AG04450 (cell line): ENCODE measurements around the gene ARHGAP26. TPM values are rescaled to one million over a fixed set of nuclear protein-coding genes. Genes with fewer than 3 reads are reported as not detected.

ENCODE experiments used
- CTCF ChIA-PET: fragments of 300-600, 350-600 bp; formaldehyde crosslinking; extraction: SDS; loops from one replicate; lab custom pipeline; 2022; ENCODE audit warnings: antibody characterized with exemption, inconsistent platforms; lab: Charles Lee
- POLR2A ChIA-PET: fragments of 350-600 bp; formaldehyde crosslinking; extraction: SDS; loops from one replicate; lab custom pipeline; 2021; ENCODE audit warnings: antibody characterized with exemption, inconsistent platforms; lab: Yijun Ruan, JAX
- DNase-seq: peaks from one replicate; pipeline ENCODE4 v3.0.0-alpha.2; 2011; ENCODE audit warnings: low read depth, low spot score
- H3K27ac ChIP-seq: one replicate; pipeline ENCODE4 v1.5.1; 2012; ENCODE audit warnings: low read depth, low read length, control low read depth
- H3K27me3 ChIP-seq: one replicate; pipeline ENCODE4 v1.6.0; 2012; ENCODE audit warnings: low read length; ENCODE audit not compliant: control insufficient read depth, insufficient read depth
- H3K4me3 ChIP-seq: 2 replicates; pipeline ENCODE4 v1.5.1; 2011; ENCODE audit warnings: mild to moderate bottlenecking, low read depth, low read length, control low read depth
- H3K9me3 ChIP-seq: 2 replicates; pipeline ENCODE4 v1.5.1; 2012; ENCODE audit warnings: low read length; ENCODE audit not compliant: control insufficient read depth, insufficient read depth
- CTCF ChIP-seq: IDR thresholded peaks from 2 replicates; pipeline ENCODE4 v1.5.1; 2011; ENCODE audit warnings: low read depth, low read length, control low read depth, inconsistent platforms
- polyA plus RNA-seq: library from polyadenylated mRNA; depleted of rRNA; stranded (reverse); fragments of >200 nt; gene quantifications from 2 replicates; pipeline ENCODE4 v1.2.3, GENCODE V29; 2011

Gene ARHGAP26
- polyA plus RNA-seq, 1 experiment = 0.56 TPM

- ChIA-PET CTCF (no interaction called here), POLR2A (no interaction called here)
- no peak for TF ChIP-seq CTCF
- DNase-seq = no peak
- Histone ChIP-seq H3K9me3 (no peaks in the 10 kb centered on the region), H3K27me3 (peaks cover 12% of the 10 kb centered on the region), H3K27ac (no peak overlapping the region), H3K4me3 (no peak overlapping the region)
Measured at GRCh38 chr5:142757564-142757963, 12.6 kb upstream of the ARHGAP26 start.

- Histone ChIP-seq H3K4me3 (no peak overlapping the region), H3K27ac (no peak overlapping the region), H3K27me3 (peaks cover 12% of the 10 kb centered on the region), H3K9me3 (no peaks in the 10 kb centered on the region)
- CTCF ChIA-PET = interaction anchor here (0.9 kb wide), 1 partner anchor 45 kb away, joined by 5 read pairs; no protein-coding TSS in a partner anchor
- DNase-seq = no peak
- POLR2A ChIA-PET = no interaction called here
- TF ChIP-seq CTCF = no peak
Measured at GRCh38 chr5:142758062-142758795, 11.9 kb upstream of the ARHGAP26 start.

- Histone ChIP-seq H3K4me3 (no peak overlapping the region), H3K9me3 (no peaks in the 10 kb centered on the region), H3K27me3 (peaks cover 15% of the 10 kb centered on the region), H3K27ac (no peak overlapping the region)
- no peak for TF ChIP-seq CTCF
- ChIA-PET POLR2A (no interaction called here), CTCF (interaction anchor here (0.9 kb wide), 1 partner anchor 45 kb away, joined by 5 read pairs; no protein-coding TSS in a partner anchor)
- no peak for DNase-seq
Measured at GRCh38 chr5:142758796-142759145, 11.4 kb upstream of the ARHGAP26 start.

GRCh38 chr5:142763701-142764100, 6.5 kb upstream of the ARHGAP26 start:
- CTCF ChIA-PET = interaction anchor here (1.1 to 2.2 kb wide), 2 partner anchors 50 to 116 kb away, joined by 4 to 8 read pairs; no protein-coding TSS in a partner anchor
- no peak for TF ChIP-seq CTCF
- no peak overlapping the region for H3K27ac ChIP-seq
- H3K9me3 ChIP-seq = no peaks in the 10 kb centered on the region
- H3K27me3 ChIP-seq = peaks cover 28% of the 10 kb centered on the region
- POLR2A ChIA-PET = no interaction called here
- no peak overlapping the region for H3K4me3 ChIP-seq
- DNase-seq = no peak

GRCh38 chr5:142767178-142767577, 3.0 kb upstream of the ARHGAP26 start:
- ChIA-PET CTCF (interaction anchor here (1.0 to 1.2 kb wide), 2 partner anchors 53 to 114 kb away, joined by 4 read pairs; no protein-coding TSS in a partner anchor), POLR2A (no interaction called here)
- no peak overlapping the region for H3K27ac ChIP-seq
- TF ChIP-seq CTCF = no peak
- H3K4me3 ChIP-seq = no peak overlapping the region
- H3K27me3 ChIP-seq = peaks cover 32% of the 10 kb centered on the region
- no peak for DNase-seq
- no peaks in the 10 kb centered on the region; the same call in 1 of the 2 replicates for H3K9me3 ChIP-seq
